H1 (cell line): Measurements from ENCODE around the gene FAM234A.

ENCODE experiments used
- NANOG ChIP-seq: IDR thresholded peaks from 2 replicates; pipeline ENCODE4 v1.6.1; 2011; ENCODE audit warnings: low read length, low read depth, mild to moderate bottlenecking, inconsistent platforms; ENCODE audit not compliant: insufficient read depth, poor library complexity, severe bottlenecking
- POLR2A ChIP-seq, 2 experiments: IDR thresholded peaks; 1 replicate in 1 of 2; 2 replicates in 1 of 2; pipeline ENCODE4 v1.6.1; 2011; ENCODE audit warnings: low read depth in 2 of 2, low read length in 2 of 2, mild to moderate bottlenecking in 2 of 2; ENCODE audit errors: control extremely low read depth in 1 of 2
- TF ChIP-seq, protein P1 (sequence below): IDR thresholded peaks from 2 replicates; pipeline ENCODE4 v1.6.1; 2012; ENCODE audit warnings: inconsistent platforms

DNA sequence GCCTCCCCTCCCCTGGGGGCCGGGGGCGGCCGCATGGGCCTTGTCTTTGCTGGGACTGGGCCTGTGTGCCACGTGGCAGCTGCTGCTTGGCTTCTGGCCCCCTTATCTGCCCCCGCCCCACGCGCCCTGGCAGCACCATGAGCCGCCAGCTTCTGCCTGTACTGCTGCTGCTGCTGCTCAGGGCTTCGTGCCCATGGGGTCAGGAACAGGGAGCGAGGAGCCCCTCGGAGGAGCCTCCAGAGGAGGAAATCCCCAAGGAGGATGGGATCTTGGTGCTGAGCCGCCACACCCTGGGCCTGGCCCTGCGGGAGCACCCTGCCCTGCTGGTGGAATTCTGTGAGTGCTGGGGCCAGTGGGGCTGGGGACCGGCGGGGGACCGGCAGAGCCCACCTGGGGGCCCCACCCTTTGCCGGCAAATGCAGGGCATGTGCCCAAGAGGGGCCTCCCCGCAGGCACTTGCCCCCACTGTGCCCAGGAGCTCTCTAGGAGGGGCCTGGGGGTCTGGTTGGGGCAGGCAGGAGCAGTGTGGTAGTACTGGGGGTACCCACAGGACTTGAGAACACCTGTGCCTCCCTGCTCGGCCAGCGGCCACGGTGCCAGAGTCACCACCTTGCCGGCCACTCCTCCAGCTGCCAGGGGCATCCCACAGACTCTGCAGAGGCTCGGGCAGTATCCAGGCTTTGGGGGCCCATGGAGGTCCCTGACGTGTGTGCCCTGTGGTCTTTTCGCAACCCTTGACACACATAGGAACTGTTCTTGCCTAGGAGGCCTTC, 48.6 kb downstream of the FAM234A start, which contains the start of gene PDIA2:
- TF ChIP-seq POLR2A (IDR thresholded peaks at IDR 0.05; ENCODE audit: control extremely low read depth in 1 of 2, low read depth in 2 of 2, low read length in 2 of 2): no peak
- TF ChIP-seq NANOG: no peak
- TF ChIP-seq, protein P1, sequence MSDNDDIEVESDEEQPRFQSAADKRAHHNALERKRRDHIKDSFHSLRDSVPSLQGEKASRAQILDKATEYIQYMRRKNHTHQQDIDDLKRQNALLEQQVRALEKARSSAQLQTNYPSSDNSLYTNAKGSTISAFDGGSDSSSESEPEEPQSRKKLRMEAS: no peak
